Measurements from ENCODE around the gene FEZF2.

DNA sequence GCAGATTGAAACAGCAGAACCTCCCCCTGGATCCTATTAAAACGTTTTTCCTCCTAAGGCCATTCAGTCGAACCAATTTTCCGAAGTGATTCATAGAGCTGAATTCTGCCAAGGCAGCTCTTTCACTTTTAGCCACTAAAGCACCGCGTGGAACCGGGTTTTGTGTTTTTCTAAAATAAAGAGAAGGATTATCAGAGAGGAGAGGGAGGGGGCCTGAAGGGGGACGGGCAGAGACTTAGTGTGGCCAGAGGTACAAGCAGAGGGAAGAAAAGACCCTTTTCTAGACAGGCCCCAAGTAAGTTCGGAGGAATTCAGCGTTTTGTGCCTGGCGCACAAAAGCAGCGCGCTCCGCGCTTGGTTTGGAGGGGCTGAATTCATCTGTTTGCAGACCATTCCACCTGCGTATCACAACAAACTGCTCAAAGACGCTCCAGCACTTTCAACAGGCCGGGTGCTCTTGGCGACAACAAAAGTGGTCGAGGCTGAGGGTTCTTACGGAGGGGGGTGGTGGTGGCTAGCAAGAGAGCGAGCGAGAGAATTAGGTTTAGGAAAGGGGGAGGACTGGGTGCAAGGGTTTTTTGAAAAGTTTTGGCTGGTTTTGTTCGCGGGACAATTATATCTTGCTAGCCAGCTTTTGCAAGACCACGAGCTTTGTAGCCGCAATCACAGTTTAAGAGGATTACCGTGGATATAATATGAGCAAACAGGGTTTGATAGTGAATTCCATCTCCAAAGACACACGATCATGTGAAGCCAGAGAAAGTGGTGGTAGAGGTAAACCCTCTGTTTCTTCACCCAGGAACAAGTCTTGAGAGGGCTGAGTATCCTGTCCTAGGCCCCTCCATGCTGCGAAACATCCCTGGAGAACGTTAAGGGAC lies 1.2 kb upstream of the FEZF2 start:
- no peak for TF ChIP-seq POLR2A (IDR thresholded peaks at IDR 0.05; ENCODE audit: low read length)
- no peak for TF ChIP-seq GATA1 (IDR thresholded peaks at IDR 0.05; ENCODE audit: low read depth, low read length)

Measured in erythroblast (primary cell).